Stimulated activated CD4-positive, alpha-beta T cell treated with anti-CD3 and anti-CD28 coated beads, Interleukin-4, amount 100 ng/mL, for 24 hours (primary cell): Measurements from ENCODE around the gene DMWD.

Experiments used
- DNase-seq: peaks from one replicate; pipeline ENCODE4 v3.0.0-alpha.2; 2020

DMWD gene

GRCh38 chr19:45792470-45793177, at the start of gene DMWD:
Gene DMWD (minus strand): TSS chr19:45792845. CDS start chr19:45792756, 89 bp downstream.
- DNase-seq: peak; percentile 100

- DNase-seq: no peak
Observed at GRCh38 chr19:45842198-45842597, 49.6 kb upstream of the DMWD start.

GRCh38 chr19:45834970-45835369, 42.3 kb upstream of the DMWD start:
- no peak for DNase-seq

- DNase-seq: no peak
Observed at GRCh38 chr19:45828945-45829344, 36.3 kb upstream of the DMWD start.

- DNase-seq: no peak
Observed at GRCh38 chr19:45828523-45828922, 35.9 kb upstream of the DMWD start.

- DNase-seq: no peak
Observed at GRCh38 chr19:45827459-45828093, 34.9 kb upstream of the DMWD start.

- DNase-seq: no peak
Observed at GRCh38 chr19:45826934-45827333, 34.3 kb upstream of the DMWD start.

- no peak for DNase-seq
Observed at GRCh38 chr19:45825917-45826893, 33.6 kb upstream of the DMWD start.

GRCh38 chr19:45825263-45825605, 32.6 kb upstream of the DMWD start:
- DNase-seq: no peak

GRCh38 chr19:45824531-45825262, 32.1 kb upstream of the DMWD start:
- DNase-seq: no peak

- DNase-seq: no peak
Observed at GRCh38 chr19:45824041-45824471, 31.4 kb upstream of the DMWD start.

- DNase-seq: no peak
Observed at GRCh38 chr19:45823182-45823581, 30.5 kb upstream of the DMWD start.

- DNase-seq: no peak
Observed at GRCh38 chr19:45822716-45823115, 30.1 kb upstream of the DMWD start.

GRCh38 chr19:45821570-45821969, 28.9 kb upstream of the DMWD start:
- DNase-seq: no peak

GRCh38 chr19:45821103-45821521, 28.5 kb upstream of the DMWD start:
- no peak for DNase-seq

GRCh38 chr19:45820413-45821102, 27.9 kb upstream of the DMWD start:
- no peak for DNase-seq

- DNase-seq: no peak
Observed at GRCh38 chr19:45819769-45820168, 27.1 kb upstream of the DMWD start.

GRCh38 chr19:45817725-45818301, 25.2 kb upstream of the DMWD start:
- DNase-seq: no peak

- peak; percentile 97 for DNase-seq
Observed at GRCh38 chr19:45817010-45817724, 24.5 kb upstream of the DMWD start.

GRCh38 chr19:45816236-45817009, 23.8 kb upstream of the DMWD start:
- DNase-seq: no peak
